ENCODE data around the gene MMRN1.

MMRN1 gene

GRCh38 chr4:89998469-89999011 is 103.9 kb downstream of the MMRN1 start:
- no peak for DNase-seq (ENCODE audit: low read depth)

GRCh38 chr4:90001023-90001422 is 106.4 kb downstream of the MMRN1 start:
- DNase-seq (ENCODE audit: low read depth), result no peak

DNA sequence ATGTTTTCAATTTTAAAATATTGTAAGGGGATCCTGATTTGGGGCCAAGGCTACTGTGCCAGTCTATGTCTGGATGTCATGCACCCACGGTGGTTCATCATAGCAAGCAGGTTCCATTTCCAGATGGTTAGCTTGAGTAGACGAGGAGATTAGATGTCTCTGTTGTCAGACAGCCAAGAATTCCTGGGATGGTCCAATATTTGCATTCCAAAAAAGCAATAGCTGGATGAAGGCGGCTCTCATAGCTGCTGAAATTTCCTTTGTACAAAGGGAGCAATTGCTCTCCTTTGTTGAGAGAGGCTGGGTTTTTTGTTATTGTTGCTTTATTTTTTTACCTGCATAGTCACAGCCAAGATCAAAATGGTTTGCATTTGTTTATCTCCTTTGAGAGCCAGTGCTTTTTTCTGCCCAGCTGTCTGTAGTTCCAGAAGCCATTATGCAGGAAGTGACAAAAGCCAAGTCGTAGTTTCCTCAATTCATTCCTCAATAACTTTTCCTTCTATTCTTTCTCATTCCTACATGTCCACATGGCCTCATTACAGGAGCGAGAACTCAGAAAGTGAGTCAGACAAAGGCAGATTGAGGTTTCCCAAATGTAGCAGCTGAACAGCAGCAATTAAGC is 107.9 kb downstream of the MMRN1 start:
- DNase-seq (ENCODE audit: low read depth), result no peak

Data from fibroblast of gingiva (primary cell).